Esophagus muscularis mucosa (tissue), 3 donors: ENCODE results near the gene KRTAP10-7.

Source experiments
- EP300 ChIP-seq: sonication (generic); formaldehyde crosslinking; IDR thresholded peaks from one replicate; pipeline ENCODE4 v1.6.1; 2017; ENCODE audit warnings: antibody characterized with exemption
- TF ChIP-seq, protein P1 (sequence below), 3 experiments: fragments of 200-600 bp in 2 of 3; fragments of 450-650 bp in 1 of 3; sonication (generic) in 2 of 3; IDR thresholded peaks; one replicate each; pipeline ENCODE4 v1.5.1; 2017 to 2019; ENCODE audit warnings: antibody characterized with exemption in 3 of 3, mild to moderate bottlenecking in 2 of 3, moderate library complexity in 1 of 3

DNA sequence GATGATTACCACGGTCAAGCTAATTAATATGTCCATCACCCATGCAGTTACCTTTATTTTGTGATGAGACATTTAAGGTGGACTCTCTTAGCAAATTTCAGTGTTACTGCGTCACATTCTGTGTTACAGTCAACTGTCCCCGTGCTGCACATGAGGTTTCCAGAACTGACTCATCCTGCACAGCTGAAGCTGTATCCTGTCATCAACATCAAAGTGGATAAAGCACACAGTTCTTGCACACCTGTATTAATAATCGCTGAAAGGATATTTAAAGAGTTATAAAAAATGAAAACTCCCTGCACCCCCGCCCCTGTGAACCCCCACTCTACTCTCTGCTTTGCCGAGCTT lies 16.6 kb upstream of the KRTAP10-7 start:
- TF ChIP-seq, protein P1, sequence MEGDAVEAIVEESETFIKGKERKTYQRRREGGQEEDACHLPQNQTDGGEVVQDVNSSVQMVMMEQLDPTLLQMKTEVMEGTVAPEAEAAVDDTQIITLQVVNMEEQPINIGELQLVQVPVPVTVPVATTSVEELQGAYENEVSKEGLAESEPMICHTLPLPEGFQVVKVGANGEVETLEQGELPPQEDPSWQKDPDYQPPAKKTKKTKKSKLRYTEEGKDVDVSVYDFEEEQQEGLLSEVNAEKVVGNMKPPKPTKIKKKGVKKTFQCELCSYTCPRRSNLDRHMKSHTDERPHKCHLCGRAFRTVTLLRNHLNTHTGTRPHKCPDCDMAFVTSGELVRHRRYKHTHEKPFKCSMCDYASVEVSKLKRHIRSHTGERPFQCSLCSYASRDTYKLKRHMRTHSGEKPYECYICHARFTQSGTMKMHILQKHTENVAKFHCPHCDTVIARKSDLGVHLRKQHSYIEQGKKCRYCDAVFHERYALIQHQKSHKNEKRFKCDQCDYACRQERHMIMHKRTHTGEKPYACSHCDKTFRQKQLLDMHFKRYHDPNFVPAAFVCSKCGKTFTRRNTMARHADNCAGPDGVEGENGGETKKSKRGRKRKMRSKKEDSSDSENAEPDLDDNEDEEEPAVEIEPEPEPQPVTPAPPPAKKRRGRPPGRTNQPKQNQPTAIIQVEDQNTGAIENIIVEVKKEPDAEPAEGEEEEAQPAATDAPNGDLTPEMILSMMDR (IDR thresholded peaks at IDR 0.05): no peak
- TF ChIP-seq EP300: no peak
